ENCODE results near the gene DHPS.

DNA sequence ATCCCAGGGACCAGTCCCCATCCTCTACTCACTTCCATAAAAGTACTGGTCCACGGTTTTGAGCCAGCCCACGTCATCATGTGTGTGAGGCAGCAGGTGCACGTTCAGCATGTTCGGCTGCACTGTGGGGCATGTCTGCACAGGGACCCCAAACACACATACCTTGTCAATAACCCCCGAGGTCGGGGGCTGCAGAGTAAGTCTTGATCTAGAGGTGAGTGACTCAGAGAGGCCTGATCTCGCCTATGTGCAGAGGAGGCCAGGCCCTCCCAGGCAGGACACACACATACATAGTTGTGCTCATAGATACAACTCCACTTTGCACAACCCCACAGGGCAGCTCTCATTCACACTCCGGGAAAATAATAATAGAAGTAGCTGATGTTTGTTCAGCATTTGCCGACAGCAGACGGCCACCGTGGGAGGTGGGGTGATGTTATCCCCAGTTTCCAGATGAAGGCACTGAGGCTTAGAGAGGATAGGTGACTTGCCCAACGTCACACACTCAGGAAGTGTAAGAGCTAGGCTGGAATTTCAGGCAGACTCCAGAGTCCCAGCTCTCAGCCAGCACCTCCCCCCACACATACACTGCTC lies 15.9 kb downstream of the DHPS start:
- TF ChIP-seq POLR2A (IDR thresholded peaks at IDR 0.05; ENCODE audit: low read depth, low read length) (no peak), NFE2L2 (IDR thresholded peaks at IDR 0.05; ENCODE audit: low read depth, low read length) (no peak), CEBPB (IDR thresholded peaks at IDR 0.05; ENCODE audit: low read depth, low read length) (no peak)
- TF ChIP-seq, protein P1, sequence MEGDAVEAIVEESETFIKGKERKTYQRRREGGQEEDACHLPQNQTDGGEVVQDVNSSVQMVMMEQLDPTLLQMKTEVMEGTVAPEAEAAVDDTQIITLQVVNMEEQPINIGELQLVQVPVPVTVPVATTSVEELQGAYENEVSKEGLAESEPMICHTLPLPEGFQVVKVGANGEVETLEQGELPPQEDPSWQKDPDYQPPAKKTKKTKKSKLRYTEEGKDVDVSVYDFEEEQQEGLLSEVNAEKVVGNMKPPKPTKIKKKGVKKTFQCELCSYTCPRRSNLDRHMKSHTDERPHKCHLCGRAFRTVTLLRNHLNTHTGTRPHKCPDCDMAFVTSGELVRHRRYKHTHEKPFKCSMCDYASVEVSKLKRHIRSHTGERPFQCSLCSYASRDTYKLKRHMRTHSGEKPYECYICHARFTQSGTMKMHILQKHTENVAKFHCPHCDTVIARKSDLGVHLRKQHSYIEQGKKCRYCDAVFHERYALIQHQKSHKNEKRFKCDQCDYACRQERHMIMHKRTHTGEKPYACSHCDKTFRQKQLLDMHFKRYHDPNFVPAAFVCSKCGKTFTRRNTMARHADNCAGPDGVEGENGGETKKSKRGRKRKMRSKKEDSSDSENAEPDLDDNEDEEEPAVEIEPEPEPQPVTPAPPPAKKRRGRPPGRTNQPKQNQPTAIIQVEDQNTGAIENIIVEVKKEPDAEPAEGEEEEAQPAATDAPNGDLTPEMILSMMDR (conservative IDR thresholded peaks at IDR 0.05; ENCODE audit: low read depth, low read length), result no peak
